ENCODE results near the gene NOX3.

NOX3 gene

GRCh38 chr6:155434829-155435423, 20.7 kb downstream of the NOX3 start:
- no peak for DNase-seq (ENCODE audit: low spot score)

- no peak for DNase-seq (ENCODE audit: low spot score)
Measured at GRCh38 chr6:155434096-155434495, 21.5 kb downstream of the NOX3 start.

GRCh38 chr6:155432293-155432692, 23.3 kb downstream of the NOX3 start:
- no peak for DNase-seq (ENCODE audit: low spot score)

GRCh38 chr6:155429321-155429893, 26.2 kb downstream of the NOX3 start:
- no peak for DNase-seq (ENCODE audit: low spot score)

- no peak for DNase-seq (ENCODE audit: low spot score)
Measured at GRCh38 chr6:155426408-155426945, 29.2 kb downstream of the NOX3 start.

- DNase-seq (ENCODE audit: low spot score) = no peak
Measured at GRCh38 chr6:155424181-155424580, 31.5 kb downstream of the NOX3 start.

GRCh38 chr6:155422635-155423034, 33.0 kb downstream of the NOX3 start:
- DNase-seq (ENCODE audit: low spot score) = no peak

GRCh38 chr6:155420492-155420891, 35.1 kb downstream of the NOX3 start:
- DNase-seq (ENCODE audit: low spot score) = no peak

GRCh38 chr6:155419161-155419560, 36.5 kb downstream of the NOX3 start:
- no peak for DNase-seq (ENCODE audit: low spot score)

GRCh38 chr6:155418017-155418761, 37.5 kb downstream of the NOX3 start:
- DNase-seq (ENCODE audit: low spot score) = no peak

- no peak for DNase-seq (ENCODE audit: low spot score)
Measured at GRCh38 chr6:155417454-155417853, 38.2 kb downstream of the NOX3 start.

- no peak for DNase-seq (ENCODE audit: low spot score)
Measured at GRCh38 chr6:155415953-155416352, 39.7 kb downstream of the NOX3 start.

- no peak for DNase-seq (ENCODE audit: low spot score)
Measured at GRCh38 chr6:155414049-155414448, 41.6 kb downstream of the NOX3 start.

GRCh38 chr6:155412335-155412734, 43.3 kb downstream of the NOX3 start:
- no peak for DNase-seq (ENCODE audit: low spot score)

- no peak for DNase-seq (ENCODE audit: low spot score)
Measured at GRCh38 chr6:155411154-155412052, 44.2 kb downstream of the NOX3 start.

- no peak for DNase-seq (ENCODE audit: low spot score)
Measured at GRCh38 chr6:155409391-155409790, 46.2 kb downstream of the NOX3 start.

GRCh38 chr6:155408981-155409380, 46.7 kb downstream of the NOX3 start:
- no peak for DNase-seq (ENCODE audit: low spot score)

- no peak for DNase-seq (ENCODE audit: low spot score)
Measured at GRCh38 chr6:155408231-155408630, 47.4 kb downstream of the NOX3 start.

GRCh38 chr6:155406801-155407200, 48.8 kb downstream of the NOX3 start:
- no peak for DNase-seq (ENCODE audit: low spot score)

- no peak for DNase-seq (ENCODE audit: low spot score)
Measured at GRCh38 chr6:155404937-155405336, 50.7 kb downstream of the NOX3 start.

GRCh38 chr6:155402656-155403304, 52.9 kb downstream of the NOX3 start:
- DNase-seq (ENCODE audit: low spot score) = no peak

GRCh38 chr6:155400654-155400965, 55.0 kb downstream of the NOX3 start:
- DNase-seq (ENCODE audit: low spot score) = no peak
